GM23338 (cell line): Measurements from ENCODE around the gene CCDC73. TPM values are rescaled to one million over a fixed set of nuclear protein-coding genes. Genes with fewer than 3 reads are reported as not detected.

Experiments
- ATAC-seq: fragments of 200-7000 bp; cut with Tn5 transposase; 3 replicates; pipeline ENCODE4 v1.9.1; 2020
- DNase-seq: peaks from one replicate; pipeline ENCODE4 v3.0.0-alpha.2; 2015; ENCODE audit warnings: low spot score
- H2AFZ ChIP-seq: fragments of 200-600 bp; sonication (generic); 2 replicates; pipeline ENCODE4 v1.8.0; 2016; ENCODE audit warnings: antibody characterized with exemption, mild to moderate bottlenecking, moderate library complexity
- H3F3A ChIP-seq: fragments of 200-600 bp; sonication (generic); replicated peaks from 2 replicates; pipeline ENCODE4 v1.8.0; 2017; ENCODE audit warnings: antibody characterized with exemption, mixed run types, low read depth
- H3K27ac ChIP-seq: fragments of 200-600 bp; sonication (generic); 2 replicates; pipeline ENCODE4 v1.6.1; 2016; ENCODE audit warnings: low read depth
- H3K27me3 ChIP-seq: fragments of 200-600 bp; sonication (generic); 2 replicates; pipeline ENCODE4 v1.8.0; 2016; ENCODE audit warnings: mild to moderate bottlenecking, mixed run types, moderate library complexity; ENCODE audit not compliant: insufficient read depth
- H3K36me3 ChIP-seq: fragments of 200-600 bp; sonication (generic); 2 replicates; pipeline ENCODE4 v1.8.0; 2016; ENCODE audit warnings: mild to moderate bottlenecking; ENCODE audit not compliant: insufficient read depth
- H3K4me1 ChIP-seq: fragments of 200-600 bp; sonication (generic); 2 replicates; pipeline ENCODE4 v1.8.0; 2016; ENCODE audit warnings: mild to moderate bottlenecking, moderate library complexity; ENCODE audit not compliant: insufficient read depth
- H3K4me2 ChIP-seq: fragments of 200-600 bp; sonication (generic); 2 replicates; pipeline ENCODE4 v1.7.1; 2017; ENCODE audit warnings: mixed run types
- H3K4me3 ChIP-seq: fragments of 200-600 bp; sonication (generic); 2 replicates; pipeline ENCODE4 v1.6.1; 2016; ENCODE audit warnings: mixed run types
- H3K79me2 ChIP-seq: fragments of 200-600 bp; sonication (generic); replicated peaks from 2 replicates; pipeline ENCODE4 v1.8.0; 2017; ENCODE audit warnings: mild to moderate bottlenecking; ENCODE audit not compliant: insufficient read depth
- H3K9me2 ChIP-seq: fragments of 200-600 bp; sonication (generic); 2 replicates; pipeline ENCODE4 v1.8.0; 2017; ENCODE audit not compliant: insufficient read depth
- H4K20me1 ChIP-seq: fragments of 200-600 bp; sonication (generic); replicated peaks from 2 replicates; pipeline ENCODE4 v1.8.0; 2017; ENCODE audit warnings: mild to moderate bottlenecking; ENCODE audit not compliant: insufficient read depth
- H3K27ac Mint-ChIP-seq: 2 replicates; pipeline ENCODE4 v1.8.0; 2020; ENCODE audit warnings: inconsistent platforms, mild to moderate bottlenecking, moderate library complexity, mixed read lengths
- H3K27me3 Mint-ChIP-seq: 3 replicates; pipeline ENCODE4 v1.8.0; 2022; ENCODE audit warnings: low read depth, mild to moderate bottlenecking, moderate library complexity, mixed read lengths, inconsistent platforms; ENCODE audit not compliant: insufficient read depth, poor library complexity
- H3K36me3 Mint-ChIP-seq: 3 replicates; pipeline ENCODE4 v1.8.0; 2021; ENCODE audit warnings: low read depth, mild to moderate bottlenecking, inconsistent platforms, moderate library complexity, mixed read lengths
- H3K4me1 Mint-ChIP-seq: 3 replicates; pipeline ENCODE4 v1.8.0; 2020; ENCODE audit warnings: mild to moderate bottlenecking, inconsistent platforms, mixed read lengths
- H3K4me3 Mint-ChIP-seq: 3 replicates; pipeline ENCODE4 v1.8.0; 2021; ENCODE audit warnings: moderate library complexity, mild to moderate bottlenecking, inconsistent platforms, mixed read lengths
- H3K9me3 Mint-ChIP-seq: 3 replicates; pipeline ENCODE4 v1.8.0; 2020; ENCODE audit warnings: moderate library complexity, mild to moderate bottlenecking, inconsistent platforms, mixed read lengths
- CREB1 ChIP-seq: fragments of 250-450 bp; sonication (Bioruptor Pico); IDR thresholded peaks from 2 replicates; pipeline ENCODE4 v1.5.0; 2020; ENCODE audit warnings: low read depth, mild to moderate bottlenecking, moderate library complexity
- CTCF ChIP-seq, 2 experiments: fragments of 200-600 bp in 1 of 2; sonication (generic) in 1 of 2; conservative IDR thresholded peaks; 2 replicates each; pipeline versions ENCODE4 v1.5.1 to v1.6.1; 2016 to 2017; ENCODE audit warnings: antibody characterized with exemption in 2 of 2, low read depth in 2 of 2, mild to moderate bottlenecking in 2 of 2, moderate library complexity in 1 of 2
- ETS1 ChIP-seq: IDR thresholded peaks from 2 replicates; pipeline ENCODE4 v1.6.1; 2016; ENCODE audit warnings: antibody characterized with exemption
- EZH2 ChIP-seq: fragments of 200-600 bp; sonication (generic); IDR thresholded peaks from one replicate; pipeline ENCODE4 v1.8.0; 2017; ENCODE audit warnings: antibody characterized with exemption, mild to moderate bottlenecking, low read depth; ENCODE audit not compliant: unreplicated experiment
- EZH2phosphoT487 ChIP-seq: fragments of 200-600 bp; sonication (generic); IDR thresholded peaks from one replicate; pipeline ENCODE4 v1.8.1; 2018; ENCODE audit warnings: antibody characterized with exemption; ENCODE audit not compliant: unreplicated experiment
- JUNB ChIP-seq: IDR thresholded peaks from one replicate; pipeline ENCODE4 v1.6.1; 2016; ENCODE audit warnings: antibody characterized with exemption; ENCODE audit not compliant: unreplicated experiment
- NANOG ChIP-seq: IDR thresholded peaks from 2 replicates; pipeline ENCODE4 v1.6.1; 2016; ENCODE audit warnings: antibody characterized with exemption, borderline replicate concordance
- POLR2AphosphoS5 ChIP-seq: IDR thresholded peaks from 2 replicates; pipeline ENCODE4 v1.6.1; 2016; ENCODE audit warnings: antibody characterized with exemption, low read depth
- STAT1 ChIP-seq: IDR thresholded peaks from one replicate; pipeline ENCODE4 v1.6.1; 2016; ENCODE audit warnings: antibody characterized with exemption; ENCODE audit not compliant: unreplicated experiment
- ZNF114 ChIP-seq: fragments of 250-450 bp; sonication (Bioruptor Pico); IDR thresholded peaks from 2 replicates; pipeline ENCODE4 v1.5.0; 2020; ENCODE audit warnings: mild to moderate bottlenecking, moderate library complexity
- ZNF331 ChIP-seq: fragments of 250-450 bp; sonication (Bioruptor Pico); IDR thresholded peaks from 2 replicates; pipeline ENCODE4 v1.5.0; 2020; ENCODE audit warnings: low read depth, mild to moderate bottlenecking, moderate library complexity
- polyA plus RNA-seq: library from polyadenylated mRNA; unstranded; fragments of >200 nt; fragmentation: Nextera tagmentation; extraction: Ambion mirVana; gene quantifications from 2 replicates; pipeline ENCODE4 v1.2.1, GENCODE V29; 2016
- total RNA-seq: library from RNA; depleted of rRNA; stranded (reverse); fragments of >200 nt; shearing (Covaris generic); gene quantifications from 2 replicates; pipeline ENCODE4 v1.2.3, GENCODE V29; 2014
- TF ChIP-seq, protein P1 (sequence below): IDR thresholded peaks from one replicate; pipeline ENCODE4 v1.6.1; 2018; ENCODE audit warnings: antibody characterized with exemption; ENCODE audit not compliant: unreplicated experiment

CCDC73 gene
- total and polyA plus RNA-seq, 2 experiments from 2014 or later = 0.06 TPM; not detected in 1

DNA sequence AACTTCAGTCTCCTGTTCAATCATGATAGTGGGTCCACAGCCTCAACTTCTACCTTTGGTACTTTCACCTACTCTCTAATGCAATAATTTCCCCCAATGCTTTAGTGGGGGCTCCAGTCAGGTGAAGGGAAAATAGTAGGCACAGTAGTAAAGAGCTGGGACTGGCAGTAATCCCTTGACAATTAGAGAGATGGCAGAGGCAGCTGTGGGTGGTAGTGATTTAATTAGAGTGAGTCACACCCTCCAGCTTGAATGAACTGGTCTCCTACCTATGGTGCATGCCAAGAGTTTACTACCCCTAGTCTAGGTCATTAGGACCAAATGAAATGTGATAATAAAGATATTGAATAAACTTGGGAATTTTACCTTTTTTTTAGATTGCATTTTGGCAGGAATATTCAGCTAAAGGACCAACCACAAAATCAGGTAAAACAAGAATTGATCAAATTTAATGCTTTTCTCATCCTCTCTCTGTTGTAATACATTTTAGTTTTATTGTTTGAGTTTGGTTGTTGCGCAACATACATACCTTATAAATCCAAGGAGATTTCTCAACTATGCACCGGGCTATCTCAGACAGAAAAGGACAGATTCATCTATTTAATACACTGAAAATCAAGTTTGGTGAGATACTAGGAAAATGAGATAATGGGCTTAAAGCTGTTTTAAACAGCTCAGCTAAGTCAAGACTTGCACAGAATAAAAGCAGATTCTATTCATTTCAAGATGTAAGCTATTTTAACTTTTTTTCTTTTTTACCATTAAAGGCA lies 44.2 kb upstream of the CCDC73 start:
- Mint-ChIP-seq H3K4me1 (peaks cover 9% of the 10 kb centered on the region; the same call in 2 of the 3 replicates), H3K27me3 (no peaks in the 10 kb centered on the region), H3K9me3 (no peaks in the 10 kb centered on the region), H3K36me3 (no peaks in the 10 kb centered on the region), H3K27ac (no peak overlapping the region), H3K4me3 (no peak overlapping the region)
- no peaks in the 10 kb centered on the region for H4K20me1 ChIP-seq
- H3K4me1 ChIP-seq = no peaks in the 10 kb centered on the region; the same call in 1 of the 2 replicates
- TF ChIP-seq JUNB = no peak
- H3K27me3 ChIP-seq = no peaks in the 10 kb centered on the region
- ATAC-seq = peak; percentile 34; the same call in 2 of the 3 replicates
- no peak overlapping the region for H3K4me2 ChIP-seq
- H2AFZ ChIP-seq = no peak overlapping the region
- H3F3A ChIP-seq = no peaks in the 10 kb centered on the region
- no peaks in the 10 kb centered on the region for H3K9me2 ChIP-seq
- DNase-seq = no peak
- H3K27ac ChIP-seq = no peak overlapping the region
- H3K4me3 ChIP-seq = no peak overlapping the region
- H3K36me3 ChIP-seq = no peaks in the 10 kb centered on the region
- no peaks in the 10 kb centered on the region for H3K79me2 ChIP-seq

DNA sequence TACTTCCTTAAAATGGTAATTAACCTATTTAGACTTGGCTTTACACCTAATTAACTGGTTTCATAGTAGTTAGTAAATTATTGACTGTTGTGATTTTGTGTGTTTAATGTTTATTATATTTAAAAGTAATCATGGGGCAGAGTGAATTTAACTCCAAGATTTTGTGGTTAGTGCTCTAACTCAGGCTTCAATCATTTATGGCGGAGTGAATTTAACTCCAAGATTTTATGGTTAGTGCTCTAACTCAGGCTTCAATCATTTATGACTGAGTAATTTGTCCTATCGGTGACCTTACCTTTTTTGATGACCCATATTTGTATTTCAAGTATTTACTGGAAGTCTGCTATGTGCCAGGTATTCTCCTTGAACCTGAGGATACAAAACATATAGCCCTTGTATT lies 42.5 kb upstream of the CCDC73 start:
- Histone ChIP-seq H3K79me2 (no peaks in the 10 kb centered on the region), H3K27me3 (no peaks in the 10 kb centered on the region), H3K36me3 (no peaks in the 10 kb centered on the region), H4K20me1 (no peaks in the 10 kb centered on the region), H2AFZ (no peak overlapping the region), H3K4me2 (no peak overlapping the region), H3K9me2 (no peaks in the 10 kb centered on the region), H3K27ac (no peak overlapping the region), H3K4me3 (no peak overlapping the region), H3K4me1 (no peaks in the 10 kb centered on the region; the same call in 1 of the 2 replicates), H3F3A (no peaks in the 10 kb centered on the region)
- TF ChIP-seq CREB1 (CRISPR knock-in tag) (no peak), ZNF331 (CRISPR knock-in tag) (no peak), STAT1 (no peak)
- no peak overlapping the region for H3K4me3 Mint-ChIP-seq
- no peaks in the 10 kb centered on the region for H3K36me3 Mint-ChIP-seq
- DNase-seq (no peak), ATAC-seq (no peak)
- peaks cover 11% of the 10 kb centered on the region; the same call in 2 of the 3 replicates for H3K4me1 Mint-ChIP-seq
- H3K27ac Mint-ChIP-seq = no peak overlapping the region
- H3K9me3 Mint-ChIP-seq = no peaks in the 10 kb centered on the region
- peaks cover 2% of the 10 kb centered on the region for H3K27me3 Mint-ChIP-seq

DNA sequence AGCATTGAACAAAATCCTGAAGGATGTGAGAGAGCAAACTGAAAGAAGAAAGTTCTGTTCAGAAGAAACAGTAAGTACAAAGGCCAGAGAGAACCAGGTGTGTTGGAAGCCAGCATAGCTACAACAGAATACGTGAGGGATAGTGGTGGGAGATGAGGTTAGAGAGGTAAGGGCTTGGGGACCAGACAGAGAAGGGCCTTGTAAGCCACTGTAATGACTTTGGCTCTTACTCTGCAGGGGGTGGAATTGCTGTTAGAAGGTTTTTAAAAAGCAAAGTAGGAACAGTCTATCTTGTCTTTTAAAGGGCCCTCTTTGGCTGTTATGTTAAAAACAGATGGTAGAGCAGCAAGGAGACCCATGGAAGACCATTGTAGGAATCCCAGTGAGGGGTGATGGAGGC lies 39.5 kb upstream of the CCDC73 start:
- Histone ChIP-seq H4K20me1 (no peaks in the 10 kb centered on the region), H3K4me2 (no peak overlapping the region), H2AFZ (no peak overlapping the region), H3K4me1 (peaks cover 4% of the 10 kb centered on the region), H3K9me2 (no peaks in the 10 kb centered on the region), H3K27ac (no peak overlapping the region), H3K36me3 (no peaks in the 10 kb centered on the region), H3F3A (peaks cover 11% of the 10 kb centered on the region), H3K79me2 (no peaks in the 10 kb centered on the region), H3K27me3 (peaks cover 18% of the 10 kb centered on the region), H3K4me3 (no peak overlapping the region)
- Mint-ChIP-seq H3K27ac (no peak overlapping the region), H3K4me3 (no peak overlapping the region), H3K4me1 (peaks cover 13% of the 10 kb centered on the region; the same call in 2 of the 3 replicates), H3K9me3 (no peaks in the 10 kb centered on the region), H3K36me3 (no peaks in the 10 kb centered on the region), H3K27me3 (peaks cover 16% of the 10 kb centered on the region)
- peak; percentile 21 for DNase-seq
- no peak for ATAC-seq
- no peak for TF ChIP-seq EZH2
- TF ChIP-seq EZH2phosphoT487 = no peak
- no peak for TF ChIP-seq ZNF331 (CRISPR knock-in tag)
- no peak for TF ChIP-seq NANOG
- TF ChIP-seq CTCF (conservative IDR thresholded peaks at IDR 0.05; ENCODE audit: low read depth in 2 of 2) = no peak
- TF ChIP-seq, protein P1, sequence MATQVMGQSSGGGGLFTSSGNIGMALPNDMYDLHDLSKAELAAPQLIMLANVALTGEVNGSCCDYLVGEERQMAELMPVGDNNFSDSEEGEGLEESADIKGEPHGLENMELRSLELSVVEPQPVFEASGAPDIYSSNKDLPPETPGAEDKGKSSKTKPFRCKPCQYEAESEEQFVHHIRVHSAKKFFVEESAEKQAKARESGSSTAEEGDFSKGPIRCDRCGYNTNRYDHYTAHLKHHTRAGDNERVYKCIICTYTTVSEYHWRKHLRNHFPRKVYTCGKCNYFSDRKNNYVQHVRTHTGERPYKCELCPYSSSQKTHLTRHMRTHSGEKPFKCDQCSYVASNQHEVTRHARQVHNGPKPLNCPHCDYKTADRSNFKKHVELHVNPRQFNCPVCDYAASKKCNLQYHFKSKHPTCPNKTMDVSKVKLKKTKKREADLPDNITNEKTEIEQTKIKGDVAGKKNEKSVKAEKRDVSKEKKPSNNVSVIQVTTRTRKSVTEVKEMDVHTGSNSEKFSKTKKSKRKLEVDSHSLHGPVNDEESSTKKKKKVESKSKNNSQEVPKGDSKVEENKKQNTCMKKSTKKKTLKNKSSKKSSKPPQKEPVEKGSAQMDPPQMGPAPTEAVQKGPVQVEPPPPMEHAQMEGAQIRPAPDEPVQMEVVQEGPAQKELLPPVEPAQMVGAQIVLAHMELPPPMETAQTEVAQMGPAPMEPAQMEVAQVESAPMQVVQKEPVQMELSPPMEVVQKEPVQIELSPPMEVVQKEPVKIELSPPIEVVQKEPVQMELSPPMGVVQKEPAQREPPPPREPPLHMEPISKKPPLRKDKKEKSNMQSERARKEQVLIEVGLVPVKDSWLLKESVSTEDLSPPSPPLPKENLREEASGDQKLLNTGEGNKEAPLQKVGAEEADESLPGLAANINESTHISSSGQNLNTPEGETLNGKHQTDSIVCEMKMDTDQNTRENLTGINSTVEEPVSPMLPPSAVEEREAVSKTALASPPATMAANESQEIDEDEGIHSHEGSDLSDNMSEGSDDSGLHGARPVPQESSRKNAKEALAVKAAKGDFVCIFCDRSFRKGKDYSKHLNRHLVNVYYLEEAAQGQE = no peak
- no peak for TF ChIP-seq ZNF114 (CRISPR knock-in tag)
- TF ChIP-seq STAT1 = no peak
- no peak for TF ChIP-seq ETS1
- TF ChIP-seq POLR2AphosphoS5 = no peak
- no peak for TF ChIP-seq JUNB
